DMS 273 (cell line): ENCODE measurements around the gene SURF2.
"Not testable (repeated sequence)": the region's sequence is repeated elsewhere in the genome, so short reads cannot be mapped to it uniquely, and the experiment has no call there.

Experiments used
- DNase-seq: peaks from one replicate; lab custom pipeline; 2025; ENCODE audit not compliant: unreplicated experiment; lab: John Stamatoyannopoulos, UW

The SURF2 gene

DNA sequence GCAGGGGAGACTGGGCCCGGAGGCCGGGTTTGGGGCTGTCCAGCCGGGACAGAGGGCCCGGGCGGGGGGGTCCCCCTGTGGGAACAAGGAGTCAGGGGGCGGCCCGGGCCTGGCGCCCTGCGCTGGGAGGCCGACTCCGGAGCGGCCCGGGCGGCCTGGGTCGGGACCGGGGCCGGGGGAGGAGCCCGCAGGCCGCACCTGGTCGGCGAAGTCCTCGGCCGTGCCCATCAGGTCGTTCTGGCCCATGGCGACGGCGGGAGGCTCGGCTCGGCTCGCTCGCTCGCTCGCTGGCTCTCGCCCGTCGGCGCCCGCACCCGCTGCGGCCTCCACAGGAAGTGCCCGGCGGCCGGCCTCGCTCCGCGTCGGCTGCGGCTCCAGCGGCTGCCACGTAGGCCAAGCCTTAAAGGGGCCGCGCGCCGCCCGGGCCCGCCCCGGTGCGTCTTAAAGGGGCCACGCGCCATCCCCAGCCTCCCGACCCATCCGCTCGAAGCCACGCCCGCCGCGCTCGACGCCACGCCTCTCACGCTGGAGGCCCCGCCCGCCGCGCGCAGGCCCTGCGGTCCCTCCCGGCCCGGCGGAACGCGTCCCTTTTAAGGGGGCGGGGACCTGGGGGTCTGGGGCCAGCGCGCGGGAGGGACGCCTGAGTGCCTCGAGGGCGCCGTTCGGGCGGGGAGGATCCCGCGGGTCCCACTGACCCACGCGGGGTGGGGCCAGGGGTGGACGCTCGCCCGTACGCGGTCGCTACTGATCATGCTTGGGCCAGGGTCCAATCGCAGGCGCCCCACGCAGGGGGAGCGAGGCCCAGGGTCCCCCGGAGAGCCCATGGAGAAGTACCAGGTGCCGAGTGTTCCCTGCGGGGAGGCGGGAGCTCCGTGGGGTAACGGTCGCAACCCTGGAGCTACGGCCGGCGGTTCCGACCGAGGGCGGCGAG, 19.6 kb downstream of the SURF2 start, which contains the start of the genes STKLD1 and SURF4:
Gene STKLD1 (plus strand): TSS at position 643 of the 931 bp plus-strand sequence. CDS start 108 bp downstream, at position 751.
Gene SURF4 (minus strand): TSS at position 337 of the 931 bp plus-strand sequence. CDS start 91 bp downstream, at position 246.
- peak; percentile 98 for DNase-seq

DNA sequence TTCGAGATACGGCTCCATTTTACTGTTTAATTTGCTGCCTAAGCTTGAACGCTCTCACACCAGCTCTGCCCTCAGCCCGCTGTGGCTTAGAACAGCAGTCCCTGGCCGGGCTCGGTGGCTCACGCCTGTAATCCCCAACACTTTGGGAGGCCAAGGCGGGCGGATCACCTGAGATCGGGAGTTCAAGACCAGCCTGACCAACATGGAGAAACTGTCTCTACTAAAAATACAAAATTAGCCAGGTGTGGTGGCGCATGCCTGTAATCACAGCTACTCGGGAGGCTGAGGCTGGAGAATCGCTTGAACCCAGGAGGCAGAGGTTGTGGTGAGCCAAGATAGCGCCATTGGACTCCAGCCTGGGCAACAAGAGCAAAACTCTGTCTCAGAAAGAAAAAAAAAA, 20.9 kb downstream of the SURF2 start:
- not testable (repeated sequence) for DNase-seq

DNA sequence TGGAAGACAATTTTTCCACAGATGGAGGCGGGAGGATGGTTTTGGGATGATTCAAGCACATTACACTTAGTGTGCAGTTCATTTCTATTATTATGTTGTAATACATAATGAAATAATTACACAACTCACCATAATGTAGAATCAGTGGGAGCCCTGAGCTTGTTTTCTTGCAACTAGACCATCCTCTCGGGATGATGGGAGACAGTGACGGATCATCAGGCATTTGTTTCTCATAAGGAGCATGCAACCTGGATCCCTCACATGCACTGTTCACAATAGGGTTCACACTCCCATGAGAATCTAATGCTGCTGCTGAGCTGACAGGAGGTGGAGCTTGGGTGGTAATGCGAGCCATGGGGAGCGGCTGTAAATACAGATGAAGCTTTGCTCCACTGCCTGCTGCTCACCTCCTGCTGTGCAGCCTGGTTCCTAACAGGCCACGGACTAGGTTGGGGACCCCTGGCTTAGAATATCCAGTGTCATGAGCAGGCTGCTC, 21.4 kb downstream of the SURF2 start:
- peak; percentile 55 for DNase-seq

DNA sequence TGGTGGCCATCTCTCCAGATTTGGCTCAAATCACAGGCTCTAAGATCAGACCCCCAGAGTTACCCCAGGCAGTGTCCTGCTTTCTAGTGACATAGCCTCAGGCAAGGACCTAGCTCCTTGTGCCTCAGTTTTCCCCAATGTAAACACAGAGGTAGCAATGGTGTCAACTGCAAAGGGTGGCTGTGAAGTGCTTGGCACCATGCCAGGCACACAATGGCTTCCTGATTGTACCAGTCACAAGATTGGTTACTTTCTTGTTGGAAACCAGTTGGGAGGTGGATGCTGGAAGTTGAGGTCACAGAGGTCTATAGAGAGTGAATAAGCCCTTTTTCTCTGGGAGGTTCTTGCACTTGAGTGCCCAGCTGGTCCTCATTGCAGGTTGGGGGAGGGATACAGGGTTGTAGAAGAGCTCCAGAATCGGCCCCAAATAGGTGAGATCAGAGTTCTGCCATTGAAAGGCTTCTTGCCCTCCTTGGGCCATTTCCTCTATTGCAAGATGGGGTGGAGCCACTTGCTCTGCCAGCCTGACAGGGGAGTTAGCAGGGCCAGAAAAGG, 22.1 kb downstream of the SURF2 start:
- DNase-seq = no peak

DNA sequence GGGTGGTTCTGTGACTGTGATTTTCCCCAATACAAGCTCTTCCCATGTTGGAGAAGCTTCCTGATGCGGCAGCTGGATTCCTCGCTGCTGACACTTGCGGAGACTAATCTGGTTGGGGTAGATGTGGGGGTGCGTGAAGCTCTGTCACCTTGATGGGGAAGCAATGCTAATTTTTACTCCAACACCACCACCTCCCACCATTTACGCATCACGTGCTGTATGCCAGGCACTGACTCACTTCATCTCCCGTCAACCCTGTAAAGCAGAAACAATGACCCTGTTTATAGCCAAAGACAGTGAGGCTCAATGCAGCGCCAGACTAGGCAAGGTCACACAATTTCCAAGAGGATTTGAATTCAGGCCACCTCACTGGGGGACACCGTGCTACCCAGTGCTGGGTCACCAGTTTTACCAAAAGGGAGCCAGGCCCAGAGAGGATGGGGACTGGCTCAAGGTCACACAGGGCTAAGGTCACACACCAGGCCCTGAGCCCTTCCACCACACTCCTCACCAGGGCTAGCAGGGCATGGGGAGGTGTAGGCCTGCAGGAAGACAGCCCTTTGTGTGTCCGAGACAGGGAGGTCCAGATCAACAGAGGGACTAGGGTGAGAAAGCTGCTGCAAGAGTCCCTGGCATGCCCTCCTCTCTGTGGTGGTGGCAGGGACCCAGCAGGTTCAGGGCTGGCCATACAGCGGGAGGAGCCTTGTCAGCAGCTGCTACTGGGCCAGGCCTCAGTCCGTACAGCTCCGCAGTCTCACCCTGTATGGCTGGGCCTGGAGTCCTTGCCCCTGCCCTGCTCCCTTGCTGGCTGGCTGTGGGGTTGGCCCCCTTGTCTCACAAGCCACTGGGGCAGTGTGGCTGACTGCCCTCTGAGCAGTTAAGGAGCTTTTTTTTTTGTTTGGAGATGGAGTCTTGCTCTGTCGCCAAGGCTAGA, 23.1 kb downstream of the SURF2 start:
- no peak for DNase-seq

DNA sequence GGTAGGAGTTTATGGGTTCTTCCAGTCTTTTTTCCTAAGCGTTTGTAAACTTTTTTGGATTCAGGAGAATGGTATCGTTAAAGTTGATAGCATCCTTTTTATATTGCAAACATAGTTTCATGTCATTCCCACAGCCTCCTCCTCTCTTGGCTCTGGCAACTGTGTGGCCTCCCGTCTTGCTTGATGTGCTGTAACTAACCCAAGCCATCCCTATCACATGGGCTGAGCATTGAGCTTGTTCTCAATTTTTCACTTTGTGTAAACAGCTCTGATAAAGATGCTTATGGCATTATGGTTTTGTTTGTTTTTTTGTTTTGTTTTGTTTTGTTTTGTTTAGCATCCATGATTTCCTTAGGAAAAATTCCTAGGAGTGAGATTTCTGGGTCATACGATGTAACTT, 24.4 kb downstream of the SURF2 start:
- no peak for DNase-seq

DNA sequence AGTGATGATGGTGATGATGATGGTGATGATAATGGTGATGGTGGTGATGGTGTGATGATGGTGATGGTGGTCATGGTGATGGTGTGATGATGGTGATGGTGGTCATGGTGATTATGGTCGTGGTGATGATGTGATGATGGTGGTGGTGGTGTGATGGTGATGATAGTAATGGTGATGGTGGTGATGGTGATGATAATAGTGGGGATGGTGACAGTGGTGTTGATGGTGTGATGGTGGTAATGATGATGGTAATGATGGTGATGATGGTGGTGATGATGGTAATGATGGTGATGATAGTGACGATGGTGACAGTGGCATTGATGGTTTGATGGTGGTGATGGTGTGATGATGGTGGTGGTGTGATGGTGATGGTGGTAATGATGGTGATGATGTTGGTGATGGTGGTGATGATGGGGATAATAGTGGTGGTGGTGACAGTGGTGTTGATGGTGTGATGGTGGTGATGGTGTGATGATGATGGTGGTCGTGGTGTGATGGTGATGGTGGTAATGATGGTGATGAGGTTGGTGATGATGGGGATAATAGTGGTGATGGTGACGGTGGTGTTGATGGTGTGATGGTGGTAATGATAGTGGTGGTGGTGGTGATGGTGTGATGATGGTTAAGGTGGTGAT, 26.3 kb downstream of the SURF2 start:
- no peak for DNase-seq

GRCh38 chr9:133383438-133383837, 27.1 kb downstream of the SURF2 start:
- DNase-seq = no peak

- no peak for DNase-seq
Measured at GRCh38 chr9:133384736-133385321, 28.5 kb downstream of the SURF2 start.

DNA sequence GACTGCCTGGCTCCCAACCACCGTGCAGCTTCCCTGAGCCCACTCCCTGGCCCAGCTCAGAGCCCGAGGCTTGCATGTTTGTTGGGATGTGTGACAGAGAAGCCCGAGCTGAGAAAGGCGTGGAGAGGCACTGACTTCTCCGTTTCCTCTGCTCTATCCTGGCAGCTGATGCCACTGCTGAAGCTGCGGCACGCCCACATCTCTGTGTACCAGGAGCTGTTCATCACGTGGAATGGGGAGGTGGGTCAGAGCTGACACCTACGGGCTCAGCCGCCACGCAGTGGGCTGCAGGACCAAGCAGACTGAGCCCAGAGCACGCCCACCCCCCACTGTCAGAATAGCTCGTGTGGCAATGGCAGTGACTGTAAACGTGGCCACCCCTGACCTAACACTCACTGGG, 29.1 kb downstream of the SURF2 start:
- no peak for DNase-seq

- no peak for DNase-seq
Measured at GRCh38 chr9:133386338-133386737, 30.0 kb downstream of the SURF2 start.

DNA sequence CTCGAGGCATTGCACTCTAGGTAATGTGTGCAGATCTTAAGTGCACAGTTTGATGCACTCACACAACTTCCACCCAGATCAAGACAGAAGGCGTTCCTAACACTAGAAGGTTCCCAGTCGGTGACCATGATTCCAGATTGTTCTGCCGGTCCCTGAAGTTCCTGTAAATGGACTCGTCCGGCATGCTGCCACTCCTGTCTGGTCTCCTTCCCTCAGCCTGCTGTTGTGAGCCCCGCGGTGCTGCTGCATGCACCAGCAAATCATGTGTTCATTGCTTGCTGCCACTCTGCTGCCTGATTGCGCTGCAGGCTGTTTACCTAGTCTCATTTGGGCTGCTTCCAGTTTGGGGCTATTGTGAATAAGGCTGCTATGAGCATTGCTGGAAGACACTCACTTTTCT, 31.3 kb downstream of the SURF2 start:
- no peak for DNase-seq

DNA sequence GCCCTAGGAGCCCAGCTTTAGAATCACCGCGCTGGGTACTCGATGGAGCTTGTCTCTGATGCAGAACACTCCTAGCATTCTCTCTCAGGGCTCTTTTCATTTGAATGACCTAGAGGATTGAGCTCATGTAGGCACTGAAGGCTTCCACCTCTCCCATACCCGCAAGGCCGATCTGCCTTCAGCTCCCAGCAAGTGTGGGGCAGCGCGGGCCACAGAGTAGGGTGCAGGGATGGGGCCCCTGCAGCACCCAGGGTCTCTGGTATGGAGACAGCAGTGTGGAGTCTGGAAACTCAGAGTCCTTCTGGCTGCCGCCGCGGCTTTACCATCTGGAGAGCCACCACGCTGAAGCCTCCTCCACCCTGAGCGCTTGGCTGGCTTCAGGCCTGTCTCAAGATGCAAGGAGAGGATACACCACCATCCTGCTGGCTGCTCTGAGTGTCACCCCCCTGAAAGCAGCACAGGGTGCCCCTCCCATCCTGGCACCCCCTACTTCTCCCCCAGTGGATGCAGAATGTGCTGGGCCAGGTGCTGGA, 32.7 kb downstream of the SURF2 start:
- DNase-seq = no peak

- no peak for DNase-seq
Measured at GRCh38 chr9:133389562-133389961, 33.2 kb downstream of the SURF2 start.

GRCh38 chr9:133390713-133391112, 34.4 kb downstream of the SURF2 start:
- DNase-seq = no peak

GRCh38 chr9:133391449-133391848, 35.1 kb downstream of the SURF2 start:
- not testable (repeated sequence) for DNase-seq

DNA sequence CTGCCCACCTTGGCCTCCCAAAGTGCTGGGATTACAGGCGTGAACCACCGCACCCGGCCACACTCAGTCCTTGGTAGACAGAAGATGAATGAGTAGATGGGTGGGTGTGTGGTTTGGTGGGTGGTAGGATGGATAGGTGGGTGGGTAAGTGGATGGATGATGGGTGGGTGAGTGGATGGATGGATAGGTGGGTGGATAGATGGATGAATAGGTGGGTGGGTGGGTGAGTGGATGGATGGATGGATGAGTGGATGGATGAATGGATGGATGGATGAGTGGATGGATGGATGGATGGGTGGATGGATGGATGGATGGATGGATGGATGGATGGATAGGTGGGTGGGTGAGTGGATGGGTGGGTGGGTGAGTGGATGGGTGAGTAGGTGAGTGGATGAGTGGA, 36.0 kb downstream of the SURF2 start:
- not testable (repeated sequence) for DNase-seq

- no peak for DNase-seq
Measured at GRCh38 chr9:133393399-133393798, 37.0 kb downstream of the SURF2 start.

GRCh38 chr9:133394687-133395271, 38.4 kb downstream of the SURF2 start:
- DNase-seq = no peak
